GM12892 (cell line): ENCODE data around the gene FXYD4.

Experiments used
- POLR2A ChIP-seq: IDR thresholded peaks from 2 replicates; pipeline ENCODE4 v1.6.1; 2011; ENCODE audit warnings: low read depth, low read length, control low read depth
- POLR2AphosphoS5 ChIP-seq: IDR thresholded peaks from 2 replicates; pipeline ENCODE4 v1.6.1; 2011; ENCODE audit warnings: low read depth, low read length, control low read depth

- TF ChIP-seq POLR2AphosphoS5: no peak
- no peak for TF ChIP-seq POLR2A
Measured at GRCh38 chr10:43375401-43376020, 4.1 kb downstream of the FXYD4 start.
